SK-N-SH (cell line): Measurements from ENCODE around the gene MPIG6B. TPM values are rescaled to one million over a fixed set of nuclear protein-coding genes. Genes with fewer than 3 reads are reported as not detected.

Source experiments
- CTCF ChIA-PET: fragments of 300-600, 350-600 bp; formaldehyde crosslinking; extraction: SDS; loops from one replicate; lab custom pipeline; 2021; lab: Yijun Ruan, JAX
- POLR2A ChIA-PET: fragments of 350-600 bp; sonication (Branson Sonifier 250); formaldehyde crosslinking; extraction: SDS; loops from one replicate; lab custom pipeline; 2020; ENCODE audit warnings: antibody characterized with exemption, inconsistent platforms; lab: Yijun Ruan, JAX
- DNase-seq: peaks from one replicate; pipeline ENCODE4 v3.0.0; 2012
- H2AFZ ChIP-seq: fragments of 200-600 bp; sonication (generic); 2 replicates; pipeline ENCODE4 v1.8.1; 2016; ENCODE audit warnings: antibody characterized with exemption, mild to moderate bottlenecking, low read depth
- H3F3A ChIP-seq: fragments of 200-600 bp; sonication (generic); replicated peaks from 2 replicates; pipeline ENCODE3; 2016; ENCODE audit warnings: antibody characterized with exemption, mild to moderate bottlenecking; ENCODE audit not compliant: insufficient read depth
- H3K27ac ChIP-seq, 2 experiments: fragments of 200-500 bp in 1 of 2; fragments of 200-600 bp in 1 of 2; sonication (Bioruptor generic) in 1 of 2; sonication (generic), shearing (Covaris generic) in 1 of 2; 2 replicates each; pipeline versions ENCODE4 v1.5.1 to v1.6.1; 2014 to 2016; ENCODE audit warnings: low read depth in 2 of 2, inconsistent platforms in 1 of 2, low read length in 1 of 2, mild to moderate bottlenecking in 1 of 2, mixed read lengths in 1 of 2
- H3K27me3 ChIP-seq: fragments of 200-600 bp; sonication (generic), shearing (Covaris generic); 2 replicates; pipeline ENCODE4 v1.6.1; 2016; ENCODE audit warnings: mixed run types; ENCODE audit not compliant: insufficient read depth
- H3K36me3 ChIP-seq, 2 experiments: fragments of 200-500 bp in 1 of 2; fragments of 200-600 bp in 1 of 2; sonication (Bioruptor generic) in 1 of 2; sonication (generic) in 1 of 2; replicated peaks in 1 of 2; 2 replicates each; pipeline versions ENCODE3 to v1.5.1; 2014 to 2016; ENCODE audit warnings: low read length in 1 of 2, mild to moderate bottlenecking in 1 of 2; ENCODE audit not compliant: insufficient read depth in 2 of 2, control insufficient read depth in 1 of 2
- H3K4me1 ChIP-seq, 2 experiments: fragments of 200-500 bp in 1 of 2; fragments of 200-600 bp in 1 of 2; sonication (Bioruptor generic) in 1 of 2; sonication (generic), shearing (Covaris generic) in 1 of 2; 2 replicates each; pipeline versions ENCODE4 v1.5.1 to v1.6.1; 2014 to 2016; ENCODE audit warnings: low read depth in 1 of 2, low read length in 1 of 2, mixed run types in 1 of 2; ENCODE audit not compliant: insufficient read depth in 2 of 2, control insufficient read depth in 1 of 2
- H3K4me2 ChIP-seq: fragments of 200-600 bp; sonication (generic), shearing (Covaris generic); 2 replicates; pipeline ENCODE4 v1.6.1; 2017; ENCODE audit warnings: mixed run types
- H3K4me3 ChIP-seq, 2 experiments: fragments of 200-500 bp in 1 of 2; fragments of 200-600 bp in 1 of 2; sonication (Bioruptor generic) in 1 of 2; sonication (generic), shearing (Covaris generic) in 1 of 2; 2 replicates each; pipeline versions ENCODE4 v1.5.1 to v1.8.1; 2014 to 2016; ENCODE audit warnings: low read depth in 2 of 2, inconsistent platforms in 1 of 2, low read length in 1 of 2, mild to moderate bottlenecking in 1 of 2, mixed read lengths in 1 of 2, moderate library complexity in 1 of 2
- H3K79me2 ChIP-seq: fragments of 200-600 bp; sonication (generic); 2 replicates; pipeline ENCODE4 v1.8.1; 2017; ENCODE audit warnings: mild to moderate bottlenecking; ENCODE audit not compliant: insufficient read depth
- H3K9ac ChIP-seq: fragments of 200-600 bp; sonication (generic); 2 replicates; pipeline ENCODE4 v1.6.1; 2017; ENCODE audit warnings: mixed run types
- H3K9me2 ChIP-seq: fragments of 200-600 bp; sonication (generic); 2 replicates; pipeline ENCODE4 v1.6.1; 2017; ENCODE audit warnings: mixed run types
- H3K9me3 ChIP-seq: fragments of 200-600 bp; sonication (generic); 2 replicates; pipeline ENCODE4 v1.6.1; 2017; ENCODE audit warnings: mixed run types, mild to moderate bottlenecking, moderate library complexity
- H4K20me1 ChIP-seq: fragments of 200-600 bp; sonication (generic); 2 replicates; pipeline ENCODE4 v1.6.1; 2017; ENCODE audit warnings: mild to moderate bottlenecking, mixed run types; ENCODE audit not compliant: insufficient read depth
- CHD2 ChIP-seq: fragments of 150-350 bp; IDR thresholded peaks from 2 replicates; pipeline ENCODE4 v1.6.1; 2018; ENCODE audit warnings: low read length; ENCODE audit not compliant: partially characterized antibody
- CTCF ChIP-seq: fragments of 200-600 bp; sonication (generic); IDR thresholded peaks from 2 replicates; pipeline ENCODE4 v1.6.1; 2017; ENCODE audit warnings: antibody characterized with exemption, mild to moderate bottlenecking, moderate library complexity
- EZH2phosphoT487 ChIP-seq: fragments of 200-600 bp; sonication (generic); IDR thresholded peaks from 2 replicates; pipeline ENCODE4 v1.6.1; 2017; ENCODE audit warnings: low read depth, mixed run types, mild to moderate bottlenecking, antibody characterized with exemption, moderate library complexity, borderline replicate concordance
- FOSL2 ChIP-seq: IDR thresholded peaks from 2 replicates; pipeline ENCODE4 v1.4.0; 2012; ENCODE audit warnings: low read depth, mild to moderate bottlenecking, moderate library complexity, borderline replicate concordance
- FOXJ3 ChIP-seq: sonication (generic); formaldehyde crosslinking; IDR thresholded peaks from 2 replicates; pipeline ENCODE4 v1.5.1; 2020; ENCODE audit warnings: mild to moderate bottlenecking, missing genetic modification reagents
- GATA2 ChIP-seq: sonication (generic); formaldehyde crosslinking; IDR thresholded peaks from 2 replicates; pipeline ENCODE4 v1.5.0; 2020; ENCODE audit warnings: mild to moderate bottlenecking, missing genetic modification reagents
- JUND ChIP-seq: IDR thresholded peaks from 2 replicates; pipeline ENCODE4 v1.4.0; 2012
- MEF2A ChIP-seq: IDR thresholded peaks from 2 replicates; pipeline ENCODE4 v1.4.0; 2012; ENCODE audit warnings: low read depth, borderline replicate concordance
- MXI1 ChIP-seq: IDR thresholded peaks from 2 replicates; pipeline ENCODE4 v1.6.1; 2012; ENCODE audit warnings: mild to moderate bottlenecking, low read depth, low read length, improper control_type of control experiment
- NFIC ChIP-seq: IDR thresholded peaks from 2 replicates; pipeline ENCODE4 v1.4.0; 2012; ENCODE audit warnings: borderline replicate concordance
- NRF1 ChIP-seq: IDR thresholded peaks from 2 replicates; pipeline ENCODE4 v1.6.1; 2012; ENCODE audit warnings: low read depth, mild to moderate bottlenecking, low read length
- PBX3 ChIP-seq: IDR thresholded peaks from 2 replicates; pipeline ENCODE4; 2012
- POLR2AphosphoS5 ChIP-seq: IDR thresholded peaks from 2 replicates; pipeline ENCODE4 v1.6.1; 2012; ENCODE audit warnings: low read depth, low read length
- RAD21 ChIP-seq: IDR thresholded peaks from 2 replicates; pipeline ENCODE4 v1.6.1; 2012; ENCODE audit warnings: mild to moderate bottlenecking, low read length
- RCOR1 ChIP-seq: fragments of 150-350 bp; IDR thresholded peaks from 2 replicates; pipeline ENCODE4 v1.6.1; 2017; ENCODE audit warnings: antibody characterized with exemption, low read length
- TCF12 ChIP-seq: IDR thresholded peaks from 2 replicates; pipeline ENCODE4 v1.4.0; 2012
- TEAD4 ChIP-seq: IDR thresholded peaks from 2 replicates; pipeline ENCODE4 v1.4.0; 2012; ENCODE audit warnings: mild to moderate bottlenecking, borderline replicate concordance; ENCODE audit not compliant: insufficient read depth
- USF1 ChIP-seq: IDR thresholded peaks from 2 replicates; pipeline ENCODE4 v1.4.0; 2012; ENCODE audit warnings: low read depth, borderline replicate concordance
- USF2 ChIP-seq: fragments of 150-350 bp; IDR thresholded peaks from 2 replicates; pipeline ENCODE4 v1.6.1; 2017; ENCODE audit warnings: antibody characterized with exemption, low read length, low read depth, borderline replicate concordance
- YY1 ChIP-seq: IDR thresholded peaks from 2 replicates; pipeline ENCODE4 v1.4.0; 2012; ENCODE audit warnings: low read depth, mild to moderate bottlenecking
- ZBTB33 ChIP-seq: IDR thresholded peaks from 2 replicates; pipeline ENCODE4 v1.4.0; 2012; ENCODE audit warnings: low read depth, borderline replicate concordance
- WGBS: methylation state at CpG from one replicate; pipeline ENCODE4 v1.1.6; 2017; ENCODE audit warnings: low lambda C conversion rate; 5-methylcytosine and 5-hydroxymethylcytosine counted together
- polyA plus RNA-seq, 3 experiments: library from polyadenylated mRNA; depleted of rRNA; stranded (reverse); fragments of >200 nt; gene quantifications; 2 replicates each; pipeline ENCODE4 v1.2.3, GENCODE V29; 2012

The MPIG6B gene
- polyA plus RNA-seq, 1 of the 3 experiments (the other 2 are of a cell fraction), result not detected

GRCh38 chr6:31701666-31702404 lies 21.3 kb upstream of the MPIG6B start:
- peak overlapping the region; percentile 87 to 89; a peak in 3 of 4 replicates for H3K27ac ChIP-seq
- CTCF ChIA-PET, result interaction anchor here (0.7 to 1.7 kb wide), 3 partner anchors 11 to 125 kb away, joined by 3 to 5 read pairs (median 3); partner anchors contain the start of gene MSH5
- H3K4me1 ChIP-seq, result peaks cover 0 to 15% of the 10 kb centered on the region in 2 experiments; a peak in 2 of 4 replicates
- peak overlapping the region; percentile 81 to 98 for H3K4me3 ChIP-seq
- no peaks in the 10 kb centered on the region for H3K27me3 ChIP-seq
- H3K4me2 ChIP-seq, result peak overlapping the region; percentile 97
- H2AFZ ChIP-seq, result peak overlapping the region; percentile 91
- WGBS, result 43% methylated on average over 6 of the region's 7 CpGs
- H3K36me3 ChIP-seq, result peaks cover under 1 to 17% of the 10 kb centered on the region in 2 experiments
- peaks cover 12% of the 10 kb centered on the region for H3F3A ChIP-seq
- H3K9ac ChIP-seq, result peak overlapping the region; percentile 95
- no peaks in the 10 kb centered on the region for H4K20me1 ChIP-seq
- no peaks in the 10 kb centered on the region for H3K9me2 ChIP-seq
- peaks cover 36% of the 10 kb centered on the region for H3K79me2 ChIP-seq
- TF ChIP-seq USF1, result no peak
- TF ChIP-seq TCF12, result no peak
- TF ChIP-seq JUND, result no peak
- no peak; the same call in 1 of the 2 replicates for TF ChIP-seq MXI1
- TF ChIP-seq RAD21, result no peak
- no peak for TF ChIP-seq CTCF
- TF ChIP-seq YY1, result no peak
- no peak for TF ChIP-seq POLR2AphosphoS5
- no peak for TF ChIP-seq NRF1
- no peak for TF ChIP-seq GATA2
- TF ChIP-seq PBX3, result no peak
- no peak for TF ChIP-seq TEAD4
- TF ChIP-seq, all 33 proteins: peak for 0
- peak; percentile 60 for DNase-seq
- POLR2A ChIA-PET, result interaction anchor here (1.1 to 1.8 kb wide), 3 partner anchors 7 to 128 kb away, joined by 3 to 7 read pairs (median 3); partner anchors contain the start of gene HSPA1B
- no peaks in the 10 kb centered on the region for H3K9me3 ChIP-seq

- Histone ChIP-seq H3K27ac (peak overlapping the region; percentile 87 to 89), H3K79me2 (peaks cover 36% of the 10 kb centered on the region), H3K4me2 (peak overlapping the region; percentile 97), H3K27me3 (no peaks in the 10 kb centered on the region), H3K4me1 (peaks cover 0 to 15% of the 10 kb centered on the region in 2 experiments; a peak in 2 of 4 replicates), H2AFZ (peak overlapping the region; percentile 91), H3K9ac (peak overlapping the region; percentile 95), H3F3A (peaks cover 12% of the 10 kb centered on the region), H4K20me1 (no peaks in the 10 kb centered on the region), H3K9me3 (no peaks in the 10 kb centered on the region), H3K4me3 (peak overlapping the region; percentile 81 to 98), H3K36me3 (peaks cover 0 to 17% of the 10 kb centered on the region in 2 experiments), H3K9me2 (no peaks in the 10 kb centered on the region)
- 2% methylated on average over 10 of the region's 10 CpGs for WGBS
- DNase-seq, result no peak
- POLR2A ChIA-PET, result interaction anchor here (1.0 to 1.8 kb wide), 5 partner anchors 8 to 128 kb away, joined by 3 to 7 read pairs (median 4); partner anchors contain the start of genes HSPA1B and VARS1
- CTCF ChIA-PET, result interaction anchor here (0.7 to 1.7 kb wide), 4 partner anchors 10 to 126 kb away, joined by 3 to 5 read pairs (median 4); partner anchors contain the start of gene MSH5
- TF ChIP-seq EZH2phosphoT487 (no peak), FOSL2 (no peak), MEF2A (no peak), USF2 (no peak), NFIC (no peak), CHD2 (no peak), FOXJ3 (CRISPR knock-in tag) (no peak), RAD21 (no peak), JUND (no peak), MXI1 (no peak), ZBTB33 (no peak), RCOR1 (no peak)
Measured at GRCh38 chr6:31702405-31702818, 20.8 kb upstream of the MPIG6B start.
